Activated T-cell treated with anti-CD3 and anti-CD28 coated beads for 24 hours (primary cell): ENCODE data around the gene CMTM1.

Source experiments
- DNase-seq: peaks from one replicate; pipeline ENCODE4 v3.0.0-alpha.2; 2020; ENCODE audit warnings: low read depth

Gene CMTM1

GRCh38 chr16:66539623-66540469, 26.4 kb upstream of the CMTM1 start:
- no peak for DNase-seq

DNA sequence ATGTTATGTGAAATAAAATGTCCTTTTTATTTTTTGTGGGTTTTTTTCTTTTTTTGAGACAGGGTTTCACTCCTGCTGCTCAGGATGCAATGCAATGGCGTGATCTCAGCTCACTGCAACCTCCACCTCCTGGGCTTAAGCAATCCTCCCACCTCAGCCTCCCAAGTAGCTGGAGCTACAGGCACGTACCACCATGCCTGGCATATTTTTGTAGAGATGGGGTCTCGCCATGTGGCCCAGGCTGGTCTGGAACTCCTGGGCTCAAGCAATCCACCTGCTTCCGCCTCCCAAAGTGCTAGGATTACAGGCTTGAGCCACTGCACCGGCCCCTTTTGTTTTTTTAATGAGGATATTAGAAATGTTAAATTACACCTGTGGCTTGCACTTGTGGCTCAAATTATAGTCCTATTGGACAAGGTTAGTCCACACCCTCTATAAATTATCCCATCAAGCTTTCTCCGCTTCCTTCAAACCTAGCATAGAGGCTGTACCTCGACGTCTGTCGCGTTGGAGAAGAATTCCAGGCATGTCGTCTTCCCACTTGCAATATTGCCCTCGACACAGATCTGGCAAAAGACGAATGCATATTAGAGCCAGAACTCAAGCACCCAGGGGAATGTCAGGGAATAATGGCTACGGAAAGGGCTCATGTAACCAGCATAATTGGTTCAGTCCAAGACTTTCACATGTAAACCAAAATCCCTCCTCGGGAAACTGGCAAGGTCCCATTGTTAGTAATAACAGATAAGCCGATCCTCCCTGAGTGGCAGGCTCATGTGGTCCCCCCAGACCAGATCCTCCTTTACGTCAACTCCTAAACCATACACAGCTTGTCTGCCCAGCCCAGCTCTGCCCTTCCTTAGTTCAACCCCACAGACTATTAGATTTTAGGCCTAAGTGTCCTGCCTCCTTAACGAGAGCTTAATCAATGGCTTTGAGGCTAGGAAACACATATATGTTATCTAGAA, 24.6 kb upstream of the CMTM1 start:
- no peak for DNase-seq

- DNase-seq, result no peak
These were observed 23.8 kb upstream of the CMTM1 start for GRCh38 chr16:66542396-66542795.

GRCh38 chr16:66543541-66543940, 22.7 kb upstream of the CMTM1 start:
- DNase-seq, result no peak

GRCh38 chr16:66544016-66544757, 22.1 kb upstream of the CMTM1 start:
- no peak for DNase-seq

- DNase-seq, result no peak
These were observed 18.9 kb upstream of the CMTM1 start for GRCh38 chr16:66547101-66547989.

- no peak for DNase-seq
These were observed 18.2 kb upstream of the CMTM1 start for GRCh38 chr16:66548068-66548467.

GRCh38 chr16:66548868-66549267, 17.4 kb upstream of the CMTM1 start:
- DNase-seq, result no peak

- peak; percentile 63 for DNase-seq
These were observed 16.7 kb upstream of the CMTM1 start, which contains the start of gene TK2 for GRCh38 chr16:66549284-66550131. Gene TK2 (minus strand): TSS chr16:66550122. CDS start chr16:66550061, 61 bp downstream.

DNA sequence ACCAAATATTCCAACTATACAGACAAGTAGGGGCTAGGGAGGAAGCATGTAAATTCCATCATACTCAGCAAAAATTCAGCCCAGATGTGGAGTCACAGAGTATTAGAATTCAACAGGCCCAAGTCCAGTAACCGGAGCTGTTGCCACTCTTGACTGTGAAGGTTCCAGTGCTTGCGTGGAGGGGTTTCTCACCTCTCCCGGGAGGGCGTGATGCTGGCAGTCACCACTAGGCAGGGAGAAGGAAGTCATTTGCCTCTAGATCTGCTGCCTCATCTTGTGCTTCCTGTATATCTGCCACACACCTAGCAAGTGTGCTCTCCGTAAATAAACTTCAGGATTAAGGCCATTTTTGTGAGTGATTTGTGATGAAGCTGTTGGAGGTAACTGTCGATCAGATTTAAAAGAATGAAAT, 14.9 kb upstream of the CMTM1 start:
- DNase-seq, result peak; percentile 46

GRCh38 chr16:66551788-66552285, 14.4 kb upstream of the CMTM1 start:
- DNase-seq, result no peak

DNA sequence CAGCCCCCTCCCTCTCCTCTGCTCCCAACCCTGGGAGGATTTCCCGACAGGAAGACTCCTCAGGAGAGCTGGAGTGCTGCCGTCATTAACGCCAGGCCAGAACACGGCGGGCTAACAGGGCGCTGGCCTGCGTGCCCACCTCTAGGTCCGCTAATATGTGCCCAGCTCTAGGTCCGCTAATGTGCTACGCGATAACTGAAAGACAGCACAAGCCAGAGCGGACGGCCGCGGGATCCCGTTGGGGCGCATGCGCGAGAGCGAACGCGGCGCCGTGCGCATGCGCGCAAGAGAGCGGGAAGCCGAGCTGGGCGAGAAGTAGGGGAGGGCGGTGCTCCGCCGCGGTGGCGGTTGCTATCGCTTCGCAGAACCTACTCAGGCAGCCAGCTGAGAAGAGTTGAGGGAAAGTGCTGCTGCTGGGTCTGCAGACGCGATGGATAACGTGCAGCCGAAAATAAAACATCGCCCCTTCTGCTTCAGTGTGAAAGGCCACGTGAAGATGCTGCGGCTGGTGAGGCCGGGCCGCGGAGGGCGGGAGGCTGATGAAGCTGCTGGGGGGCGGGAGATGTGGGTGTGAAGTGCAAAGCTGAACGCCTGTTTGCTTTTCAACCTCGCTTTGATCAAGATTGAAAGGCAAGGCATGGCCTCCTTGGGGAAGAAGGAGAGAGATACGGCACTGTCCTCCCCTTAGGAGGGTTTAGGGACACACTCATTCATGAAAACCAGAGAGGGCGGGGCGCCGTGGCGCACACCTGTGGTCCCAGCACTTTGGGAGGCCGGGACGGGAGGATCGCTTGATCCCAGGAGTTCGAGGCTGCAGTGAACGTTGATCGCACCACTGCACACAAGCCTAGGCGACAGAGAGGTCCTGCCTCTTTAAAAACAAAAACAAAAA, 13.7 kb upstream of the CMTM1 start, which contains the start of gene CKLF:
Gene CKLF (plus strand): TSS at position 291 of the 892 bp plus-strand sequence. CDS start 140 bp downstream, at position 431.
- peak; percentile 85 for DNase-seq

DNA sequence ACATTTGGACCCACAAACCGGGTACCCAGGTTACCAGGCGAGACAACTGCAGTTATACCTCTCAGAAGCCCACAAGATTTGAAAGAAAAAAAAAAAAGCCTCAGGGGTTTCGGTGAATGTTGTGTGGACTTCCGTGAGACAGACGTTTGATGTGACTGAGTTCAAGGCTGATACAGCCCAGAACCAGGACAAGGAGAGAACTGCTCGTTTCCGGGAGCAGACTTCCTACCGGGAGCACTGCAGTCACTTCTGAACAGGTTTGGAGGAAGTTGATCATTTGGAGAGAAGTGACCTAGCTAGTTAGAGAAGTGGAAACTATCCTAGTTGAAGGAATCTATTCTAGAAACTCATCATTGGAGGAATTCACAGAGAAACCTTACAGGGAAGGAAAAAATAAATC, 13.0 kb upstream of the CMTM1 start:
- no peak for DNase-seq

DNA sequence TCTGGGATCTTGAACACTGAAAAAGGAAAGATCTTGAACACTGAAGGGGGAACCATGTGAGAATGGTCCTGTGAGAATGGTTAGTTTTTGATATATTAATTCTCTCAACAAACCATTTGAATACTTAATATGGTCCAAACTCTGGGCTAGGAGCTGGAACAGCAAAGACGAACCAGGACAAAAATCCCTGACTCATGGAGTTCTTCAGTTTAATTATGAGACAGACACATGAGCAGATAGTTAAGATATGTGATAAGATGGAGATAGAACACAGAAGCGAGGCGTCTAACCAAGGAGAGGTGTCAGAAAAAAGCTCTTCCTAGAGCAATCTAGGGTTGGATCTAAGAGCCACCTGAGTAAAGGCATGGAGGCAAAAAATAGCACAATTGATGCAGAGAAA, 12.2 kb upstream of the CMTM1 start:
- DNase-seq, result no peak

- no peak for DNase-seq
These were observed 11.7 kb upstream of the CMTM1 start for GRCh38 chr16:66554495-66554894.

GRCh38 chr16:66560107-66560506, 6.1 kb upstream of the CMTM1 start:
- no peak for DNase-seq

DNA sequence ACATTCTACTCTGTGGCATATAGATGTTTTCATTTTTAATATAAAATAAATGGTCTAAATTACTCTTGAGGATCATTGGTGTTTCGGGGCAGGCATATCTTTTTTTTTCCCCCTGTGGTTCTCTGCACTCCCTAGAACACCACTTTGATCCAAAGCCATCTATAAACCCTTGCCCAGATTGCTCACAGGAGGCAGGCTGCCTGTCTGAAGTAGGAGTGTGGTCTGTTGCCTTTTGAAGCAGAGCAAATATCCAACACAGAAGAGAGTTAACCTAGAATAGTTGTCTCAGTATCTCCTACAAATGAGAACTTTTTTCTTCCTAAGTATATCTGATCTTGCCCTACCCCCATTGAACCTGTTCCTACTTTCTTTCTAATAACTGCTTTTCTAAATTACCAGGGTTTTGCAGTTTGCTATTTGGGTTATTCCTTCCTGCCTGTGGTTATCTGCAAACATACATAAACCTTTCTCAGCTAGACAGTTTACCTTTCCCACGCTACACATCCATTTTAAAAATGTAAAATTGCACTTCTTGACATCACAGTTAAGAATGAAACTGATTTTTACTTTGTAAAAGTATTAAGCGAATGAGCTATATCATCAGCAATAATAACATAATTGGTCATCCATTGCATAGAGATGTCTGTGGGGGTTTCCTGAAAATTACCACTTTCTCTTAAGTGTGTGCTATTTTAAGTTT, 4.7 kb upstream of the CMTM1 start:
- no peak for DNase-seq

GRCh38 chr16:66562409-66562808, 3.8 kb upstream of the CMTM1 start:
- no peak for DNase-seq
